ENCODE measurements around the gene HEPN1.
A peak's percentile ranks its signal among the peaks of the same experiment; 100 is the strongest.

GRCh38 chr11:124889191-124890091 is 29.6 kb upstream of the HEPN1 start:
- TF ChIP-seq, protein P1, sequence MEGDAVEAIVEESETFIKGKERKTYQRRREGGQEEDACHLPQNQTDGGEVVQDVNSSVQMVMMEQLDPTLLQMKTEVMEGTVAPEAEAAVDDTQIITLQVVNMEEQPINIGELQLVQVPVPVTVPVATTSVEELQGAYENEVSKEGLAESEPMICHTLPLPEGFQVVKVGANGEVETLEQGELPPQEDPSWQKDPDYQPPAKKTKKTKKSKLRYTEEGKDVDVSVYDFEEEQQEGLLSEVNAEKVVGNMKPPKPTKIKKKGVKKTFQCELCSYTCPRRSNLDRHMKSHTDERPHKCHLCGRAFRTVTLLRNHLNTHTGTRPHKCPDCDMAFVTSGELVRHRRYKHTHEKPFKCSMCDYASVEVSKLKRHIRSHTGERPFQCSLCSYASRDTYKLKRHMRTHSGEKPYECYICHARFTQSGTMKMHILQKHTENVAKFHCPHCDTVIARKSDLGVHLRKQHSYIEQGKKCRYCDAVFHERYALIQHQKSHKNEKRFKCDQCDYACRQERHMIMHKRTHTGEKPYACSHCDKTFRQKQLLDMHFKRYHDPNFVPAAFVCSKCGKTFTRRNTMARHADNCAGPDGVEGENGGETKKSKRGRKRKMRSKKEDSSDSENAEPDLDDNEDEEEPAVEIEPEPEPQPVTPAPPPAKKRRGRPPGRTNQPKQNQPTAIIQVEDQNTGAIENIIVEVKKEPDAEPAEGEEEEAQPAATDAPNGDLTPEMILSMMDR (IDR thresholded peaks at IDR 0.05; ENCODE audit: extremely low read depth in 1 of 2, insufficient read depth in 1 of 2, low read depth in 1 of 2, low read length in 2 of 2), result no peak
- no peak for TF ChIP-seq EZH2 (IDR thresholded peaks at IDR 0.05; ENCODE audit: borderline replicate concordance, low read depth, low read length, severe bottlenecking)
- TF ChIP-seq POLR2A (IDR thresholded peaks at IDR 0.05; ENCODE audit: low read depth, low read length), result peak; percentile 75
- TF ChIP-seq POLR2AphosphoS5 (IDR thresholded peaks at IDR 0.05; ENCODE audit: insufficient read depth, low read depth, low read length), result peak; percentile 53
- TF ChIP-seq FOS (IDR thresholded peaks at IDR 0.05; ENCODE audit: borderline replicate concordance, insufficient read depth, low read length), result no peak
- TF ChIP-seq MYC (IDR thresholded peaks at IDR 0.05; ENCODE audit: low read depth, low read length), result no peak

All from endothelial cell of umbilical vein (primary cell).